ENCODE results near the gene MICOS13. TPM values are rescaled to one million over a fixed set of nuclear protein-coding genes. Genes with fewer than 3 reads are reported as not detected.

The MICOS13 gene
- total RNA-seq, 1 experiment from 2014 or later, result 32.5 TPM

- CTCF ChIA-PET, result interaction anchor here (1.1 kb wide), 1 partner anchor 57 kb away, joined by 3 read pairs; the partner anchor contains the start of gene RPL36
- Mint-ChIP-seq H3K27me3 (ENCODE audit: low read depth) (no peaks in the 10 kb centered on the region), H3K4me3 (no peak overlapping the region), H3K4me1 (peaks cover 2% of the 10 kb centered on the region), H3K36me3 (peaks cover 19% of the 10 kb centered on the region), H3K27ac (no peak overlapping the region), H3K9me3 (no peaks in the 10 kb centered on the region)
- no peak for DNase-seq (ENCODE audit: low spot score)
- POLR2A ChIA-PET, result no interaction called here
- ATAC-seq, result no peak
- TF ChIP-seq HMGA2 (CRISPR knock-in tag; IDR thresholded peaks at IDR 0.05) (no peak), SMAD3 (CRISPR knock-in tag; IDR thresholded peaks at IDR 0.05; ENCODE audit: borderline replicate concordance) (no peak), TP53 (CRISPR knock-in tag; IDR thresholded peaks at IDR 0.05) (no peak), TCF7 (CRISPR knock-in tag; IDR thresholded peaks at IDR 0.05; ENCODE audit: low read depth) (no peak), IRF1 (CRISPR knock-in tag; IDR thresholded peaks at IDR 0.05) (no peak), NFE2L1 (CRISPR knock-in tag; IDR thresholded peaks at IDR 0.05) (no peak), GTF2I (CRISPR knock-in tag; conservative IDR thresholded peaks at IDR 0.05) (no peak), NR2C2 (CRISPR knock-in tag; IDR thresholded peaks at IDR 0.05) (no peak), CREB1 (CRISPR knock-in tag; IDR thresholded peaks at IDR 0.05) (no peak), RORB (CRISPR knock-in tag; IDR thresholded peaks at IDR 0.05) (no peak), ZNF671 (CRISPR knock-in tag; IDR thresholded peaks at IDR 0.05) (no peak), MXD4 (CRISPR knock-in tag; IDR thresholded peaks at IDR 0.05; ENCODE audit: borderline replicate concordance) (no peak)
- TF ChIP-seq, protein P1, sequence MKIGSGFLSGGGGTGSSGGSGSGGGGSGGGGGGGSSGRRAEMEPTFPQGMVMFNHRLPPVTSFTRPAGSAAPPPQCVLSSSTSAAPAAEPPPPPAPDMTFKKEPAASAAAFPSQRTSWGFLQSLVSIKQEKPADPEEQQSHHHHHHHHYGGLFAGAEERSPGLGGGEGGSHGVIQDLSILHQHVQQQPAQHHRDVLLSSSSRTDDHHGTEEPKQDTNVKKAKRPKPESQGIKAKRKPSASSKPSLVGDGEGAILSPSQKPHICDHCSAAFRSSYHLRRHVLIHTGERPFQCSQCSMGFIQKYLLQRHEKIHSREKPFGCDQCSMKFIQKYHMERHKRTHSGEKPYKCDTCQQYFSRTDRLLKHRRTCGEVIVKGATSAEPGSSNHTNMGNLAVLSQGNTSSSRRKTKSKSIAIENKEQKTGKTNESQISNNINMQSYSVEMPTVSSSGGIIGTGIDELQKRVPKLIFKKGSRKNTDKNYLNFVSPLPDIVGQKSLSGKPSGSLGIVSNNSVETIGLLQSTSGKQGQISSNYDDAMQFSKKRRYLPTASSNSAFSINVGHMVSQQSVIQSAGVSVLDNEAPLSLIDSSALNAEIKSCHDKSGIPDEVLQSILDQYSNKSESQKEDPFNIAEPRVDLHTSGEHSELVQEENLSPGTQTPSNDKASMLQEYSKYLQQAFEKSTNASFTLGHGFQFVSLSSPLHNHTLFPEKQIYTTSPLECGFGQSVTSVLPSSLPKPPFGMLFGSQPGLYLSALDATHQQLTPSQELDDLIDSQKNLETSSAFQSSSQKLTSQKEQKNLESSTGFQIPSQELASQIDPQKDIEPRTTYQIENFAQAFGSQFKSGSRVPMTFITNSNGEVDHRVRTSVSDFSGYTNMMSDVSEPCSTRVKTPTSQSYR (CRISPR knock-in tag; IDR thresholded peaks at IDR 0.05), result no peak
These were observed 47.7 kb downstream of the MICOS13 start for GRCh38 chr19:5632657-5633056.

DNA sequence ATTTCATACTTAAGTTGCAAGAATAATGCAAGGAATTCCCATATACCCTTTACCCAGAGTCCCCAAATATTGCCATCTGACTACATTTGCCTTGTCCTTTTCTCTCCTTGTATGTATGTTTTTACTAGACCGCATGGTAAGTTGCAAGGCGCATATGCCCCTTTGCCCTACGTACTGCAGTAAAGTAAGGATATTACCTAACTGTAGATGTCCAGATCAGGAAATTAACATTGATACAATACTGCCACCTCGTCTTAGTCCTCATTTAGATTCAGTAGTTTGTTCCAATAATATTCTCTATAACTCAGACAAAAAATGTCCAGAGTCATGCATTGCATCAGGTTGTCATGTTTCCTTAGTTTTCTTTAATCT, 48.1 kb downstream of the MICOS13 start:
- DNase-seq (ENCODE audit: low spot score), result no peak
- ATAC-seq, result no peak
- no peaks in the 10 kb centered on the region for H3K27me3 Mint-ChIP-seq (ENCODE audit: low read depth)
- ChIA-PET POLR2A (no interaction called here), CTCF (interaction anchor here (1.1 kb wide), 1 partner anchor 58 kb away, joined by 3 read pairs; the partner anchor contains the start of gene RPL36)
- H3K4me1 Mint-ChIP-seq, result peaks cover 6% of the 10 kb centered on the region
- H3K4me3 Mint-ChIP-seq, result no peak overlapping the region
- no peaks in the 10 kb centered on the region for H3K9me3 Mint-ChIP-seq
- peak overlapping the region; percentile 48; the same call in 1 of the 2 replicates for H3K27ac Mint-ChIP-seq
- peaks cover 23% of the 10 kb centered on the region for H3K36me3 Mint-ChIP-seq
- TF ChIP-seq FOXJ3 (CRISPR knock-in tag; IDR thresholded peaks at IDR 0.05; ENCODE audit: borderline replicate concordance) (no peak), EMX1 (CRISPR knock-in tag; IDR thresholded peaks at IDR 0.05) (no peak), PREB (CRISPR knock-in tag; IDR thresholded peaks at IDR 0.05; ENCODE audit: borderline replicate concordance) (no peak), NFE2L1 (CRISPR knock-in tag; IDR thresholded peaks at IDR 0.05) (no peak), PRDM15 (CRISPR knock-in tag; IDR thresholded peaks at IDR 0.05) (no peak), FOXK1 (CRISPR knock-in tag; IDR thresholded peaks at IDR 0.05) (no peak), CTCF (IDR thresholded peaks at IDR 0.05) (no peak), RELA (CRISPR knock-in tag; IDR thresholded peaks at IDR 0.05; ENCODE audit: borderline replicate concordance) (no peak), E2F5 (CRISPR knock-in tag; IDR thresholded peaks at IDR 0.05) (no peak), ETV6 (CRISPR knock-in tag; IDR thresholded peaks at IDR 0.05) (no peak), NR3C1 (CRISPR knock-in tag; conservative IDR thresholded peaks at IDR 0.05; ENCODE audit: low read depth) (no peak)
- TF ChIP-seq, protein P2, sequence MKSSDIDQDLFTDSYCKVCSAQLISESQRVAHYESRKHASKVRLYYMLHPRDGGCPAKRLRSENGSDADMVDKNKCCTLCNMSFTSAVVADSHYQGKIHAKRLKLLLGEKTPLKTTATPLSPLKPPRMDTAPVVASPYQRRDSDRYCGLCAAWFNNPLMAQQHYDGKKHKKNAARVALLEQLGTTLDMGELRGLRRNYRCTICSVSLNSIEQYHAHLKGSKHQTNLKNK (CRISPR knock-in tag; IDR thresholded peaks at IDR 0.05), result no peak
